Measurements from ENCODE around the gene SH2D4B. TPM values are rescaled to one million over a fixed set of nuclear protein-coding genes. Genes with fewer than 3 reads are reported as not detected.
A peak's percentile ranks its signal among the peaks of the same experiment; 100 is the strongest.

The SH2D4B gene
- polyA plus RNA-seq, 1 donor from 2014 or later = not detected

DNA sequence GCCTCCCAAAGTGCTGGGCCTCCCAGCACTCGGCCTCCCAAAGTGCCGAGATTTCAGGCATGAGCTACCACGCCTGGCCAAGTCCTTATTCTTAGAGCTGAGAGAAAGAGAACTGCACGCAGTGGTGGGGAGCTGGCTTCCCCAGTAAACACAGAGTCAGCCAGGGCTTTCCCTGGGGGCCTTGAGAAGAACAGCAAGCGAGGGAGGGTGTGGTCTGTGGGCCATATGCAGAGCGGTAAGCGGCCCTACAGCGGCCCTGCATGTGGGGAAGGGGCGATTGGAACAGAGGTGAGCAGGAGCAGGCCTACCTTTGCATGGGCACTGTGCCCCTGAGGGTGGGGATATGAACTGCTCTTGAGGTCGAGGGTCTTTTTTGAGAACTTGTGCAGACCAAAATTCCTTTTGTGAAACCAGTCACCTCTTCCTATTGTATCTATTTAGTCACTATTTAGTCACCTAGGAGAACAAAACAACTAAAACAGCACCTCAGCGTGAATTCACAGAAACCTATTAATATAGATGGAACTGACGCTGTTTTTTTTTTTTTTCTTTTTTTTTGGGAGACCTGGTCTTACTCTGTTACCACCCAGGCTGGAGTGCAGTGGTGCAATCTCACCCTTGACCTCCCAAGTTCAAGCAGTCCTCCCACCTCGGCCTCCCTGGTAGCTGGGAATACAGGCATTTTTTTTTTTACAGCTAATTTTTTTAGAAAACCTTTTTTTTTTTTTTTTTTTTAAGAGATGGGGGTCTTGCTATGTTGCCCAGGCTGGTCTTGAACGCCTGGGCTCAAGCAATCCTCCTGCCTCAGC is 36.9 kb upstream of the SH2D4B start:
- H3K36me3 Mint-ChIP-seq = peaks cover 10% of the 10 kb centered on the region
- H3K9me3 Mint-ChIP-seq = peaks cover 0 to 4% (median 0%) of the 10 kb centered on the region in 3 donors
- H3K27ac Mint-ChIP-seq = peak overlapping the region; percentile 49 to 92 (median 62)
- H3K4me1 Mint-ChIP-seq = peaks cover 43 to 53% (median 48%) of the 10 kb centered on the region in 3 donors
- peak overlapping the region; percentile 41 to 92 (median 57) for H3K4me3 Mint-ChIP-seq
- H3K27me3 Mint-ChIP-seq = no peaks in the 10 kb centered on the region

DNA sequence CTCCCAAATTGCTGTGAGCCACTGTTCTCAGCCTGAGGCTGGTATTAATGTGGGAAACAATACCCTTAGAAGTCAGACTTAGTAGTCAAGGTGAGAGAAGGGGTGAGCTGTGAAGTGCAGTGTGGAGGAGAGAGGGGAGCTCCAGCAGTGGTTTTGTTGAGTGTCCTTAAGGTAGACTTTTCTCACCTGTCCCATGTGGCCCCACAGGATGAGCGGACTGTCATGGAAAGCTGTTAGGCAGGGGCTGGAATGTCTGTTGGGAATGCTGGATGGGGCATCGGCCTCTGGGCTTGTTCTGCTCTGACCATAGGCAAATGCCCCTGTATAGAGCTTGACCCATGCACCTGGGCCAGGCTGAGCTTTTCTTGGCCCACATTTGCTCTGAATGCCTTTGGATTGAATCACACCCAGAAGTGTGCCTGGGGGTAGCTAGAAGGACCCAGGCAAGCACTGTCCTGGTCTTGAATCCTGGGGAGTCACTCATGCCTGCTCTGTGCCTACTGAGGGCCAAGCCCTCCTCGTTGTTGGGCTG is 36.3 kb upstream of the SH2D4B start:
- peaks cover 43 to 53% (median 48%) of the 10 kb centered on the region in 3 donors for H3K4me1 Mint-ChIP-seq
- H3K27me3 Mint-ChIP-seq = no peaks in the 10 kb centered on the region
- H3K4me3 Mint-ChIP-seq = peak overlapping the region in 1 of 4 donors; percentile 77
- H3K27ac Mint-ChIP-seq = peak overlapping the region; percentile 19 to 93 (median 79)
- H3K9me3 Mint-ChIP-seq = peaks cover 0 to 4% (median 0%) of the 10 kb centered on the region in 3 donors
- H3K36me3 Mint-ChIP-seq = peaks cover 5% of the 10 kb centered on the region

GRCh38 chr10:80501913-80502521 is 35.7 kb upstream of the SH2D4B start:
- Mint-ChIP-seq H3K4me3 (peak overlapping the region in 1 of 4 donors; percentile 77), H3K36me3 (no peaks in the 10 kb centered on the region), H3K27ac (peak overlapping the region; percentile 19 to 93 (median 79)), H3K9me3 (no peaks in the 10 kb centered on the region), H3K4me1 (peaks cover 41 to 53% (median 44%) of the 10 kb centered on the region in 3 donors), H3K27me3 (no peaks in the 10 kb centered on the region)

DNA sequence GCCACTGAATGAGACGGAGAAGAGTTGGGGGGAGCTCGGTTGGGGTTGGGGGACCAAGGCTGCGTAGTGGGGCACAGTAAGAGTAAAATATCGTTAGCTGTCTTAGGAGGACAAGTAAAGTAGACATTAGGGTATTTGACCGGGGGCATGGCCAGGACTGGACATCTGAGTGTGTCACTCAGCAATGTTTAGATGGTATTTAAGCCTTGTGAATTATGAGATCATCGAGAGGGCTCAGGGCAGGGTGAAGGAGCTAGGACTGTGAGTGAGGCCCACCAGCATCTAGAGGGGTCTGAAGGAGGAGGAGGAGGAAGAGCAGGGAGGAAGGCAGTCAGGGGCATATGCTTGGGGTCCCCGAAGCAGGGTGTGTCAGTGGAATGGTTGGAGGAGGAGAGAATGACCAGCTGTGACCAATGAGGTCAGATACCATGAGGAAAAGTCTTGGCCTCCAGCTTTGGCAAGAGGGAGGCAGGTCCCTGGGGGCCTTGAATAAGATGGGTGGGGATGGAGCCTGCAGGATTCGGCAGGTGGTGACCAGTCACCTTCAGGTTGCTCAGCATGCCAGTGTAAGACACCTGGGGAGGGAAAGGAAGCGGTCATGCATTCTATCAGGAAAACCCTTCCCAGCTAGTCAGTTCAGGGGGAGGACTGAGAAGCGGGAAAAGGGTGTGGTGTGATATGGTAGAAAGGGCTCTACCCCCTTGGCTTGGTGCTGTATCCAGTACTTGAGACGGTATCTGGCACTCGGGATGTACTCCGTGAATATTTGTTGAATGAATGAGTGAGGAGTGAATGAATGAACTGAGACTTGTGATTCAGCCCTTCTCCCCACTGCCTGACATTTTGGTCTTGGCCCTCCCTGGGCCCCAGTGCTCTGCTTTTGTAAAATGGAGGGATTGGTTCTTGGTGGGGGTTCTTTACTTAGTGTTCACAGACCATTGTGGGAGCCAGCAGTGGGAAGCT is 34.8 kb upstream of the SH2D4B start:
- H3K36me3 Mint-ChIP-seq = no peaks in the 10 kb centered on the region
- H3K27me3 Mint-ChIP-seq = no peaks in the 10 kb centered on the region
- peaks cover 40 to 53% (median 43%) of the 10 kb centered on the region in 3 donors for H3K4me1 Mint-ChIP-seq
- H3K27ac Mint-ChIP-seq = peak overlapping the region in 2 of 3 donors; percentile 40 to 89
- no peaks in the 10 kb centered on the region for H3K9me3 Mint-ChIP-seq
- H3K4me3 Mint-ChIP-seq = peak overlapping the region in 1 of 4 donors; percentile 33

DNA sequence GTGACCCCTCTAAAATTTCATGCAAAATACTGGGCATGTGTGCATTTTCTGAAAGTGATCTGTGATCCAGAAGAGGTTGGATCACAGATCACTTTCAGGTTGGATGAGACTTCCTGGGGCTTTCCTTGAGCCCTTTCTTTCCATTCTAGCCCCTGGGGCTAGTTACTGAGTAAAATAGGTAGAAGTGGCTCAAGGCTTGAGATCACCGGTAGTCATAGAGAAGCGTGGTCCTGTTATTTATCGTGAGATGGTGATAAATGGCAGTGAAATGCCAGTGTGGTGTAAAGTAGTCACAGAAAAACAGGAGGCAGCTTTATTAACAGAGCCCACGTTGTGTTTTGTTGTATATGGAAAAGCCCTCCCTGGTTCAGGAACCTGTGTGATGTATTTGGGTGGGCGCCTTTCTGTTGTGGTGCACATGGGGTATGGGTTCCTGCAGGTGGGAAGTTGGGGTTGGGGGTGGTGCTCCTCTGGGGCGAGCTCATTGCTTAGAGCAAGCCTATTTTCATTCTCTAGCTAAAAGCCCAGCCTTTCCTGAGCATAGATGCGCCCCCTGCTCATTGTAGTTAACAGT is 34.0 kb upstream of the SH2D4B start:
- Mint-ChIP-seq H3K36me3 (peaks cover 2% of the 10 kb centered on the region), H3K4me1 (peaks cover 39 to 51% (median 43%) of the 10 kb centered on the region in 3 donors), H3K27me3 (no peaks in the 10 kb centered on the region), H3K27ac (peak overlapping the region; percentile 14 to 89 (median 40)), H3K9me3 (no peaks in the 10 kb centered on the region), H3K4me3 (peak overlapping the region in 2 of 4 donors; percentile 33 to 56)

DNA sequence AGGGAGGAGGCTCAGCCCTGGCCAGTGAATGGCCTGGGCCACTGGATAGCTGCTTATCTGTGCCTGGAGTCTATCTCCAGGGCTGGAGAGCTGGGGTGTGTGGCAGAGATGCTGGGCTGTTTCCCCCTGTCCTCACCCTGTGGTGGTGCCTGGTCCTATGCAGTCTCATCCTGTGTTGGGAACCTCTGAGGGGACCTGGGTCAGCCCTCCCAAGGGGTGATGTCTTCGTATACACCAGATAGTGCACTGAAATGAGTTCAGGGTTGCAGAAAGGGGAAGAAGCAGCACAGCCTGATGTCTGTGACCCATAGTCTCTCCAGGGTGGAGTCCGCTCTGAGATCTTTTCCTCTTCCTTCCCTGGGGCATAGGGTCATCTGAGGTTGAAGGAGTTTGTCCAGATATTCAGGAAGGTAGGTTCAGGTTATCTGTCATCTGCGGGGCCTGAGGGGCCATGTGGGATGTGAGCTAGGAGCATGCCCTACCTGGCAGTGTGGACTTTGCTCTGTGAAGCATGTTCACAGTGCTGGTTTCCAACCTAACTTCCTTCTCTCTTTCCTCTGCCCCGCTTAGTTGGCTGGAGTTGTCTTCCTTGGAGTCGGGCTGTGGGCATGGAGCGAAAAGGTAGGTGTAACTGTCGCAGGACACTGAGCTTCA is 33.4 kb upstream of the SH2D4B start:
- H3K9me3 Mint-ChIP-seq = no peaks in the 10 kb centered on the region
- H3K27me3 Mint-ChIP-seq = no peaks in the 10 kb centered on the region
- peak overlapping the region; percentile 14 to 89 (median 39) for H3K27ac Mint-ChIP-seq
- H3K4me1 Mint-ChIP-seq = peaks cover 34 to 47% (median 43%) of the 10 kb centered on the region in 3 donors
- H3K36me3 Mint-ChIP-seq = peaks cover 2% of the 10 kb centered on the region
- H3K4me3 Mint-ChIP-seq = peak overlapping the region in 2 of 4 donors; percentile 7

DNA sequence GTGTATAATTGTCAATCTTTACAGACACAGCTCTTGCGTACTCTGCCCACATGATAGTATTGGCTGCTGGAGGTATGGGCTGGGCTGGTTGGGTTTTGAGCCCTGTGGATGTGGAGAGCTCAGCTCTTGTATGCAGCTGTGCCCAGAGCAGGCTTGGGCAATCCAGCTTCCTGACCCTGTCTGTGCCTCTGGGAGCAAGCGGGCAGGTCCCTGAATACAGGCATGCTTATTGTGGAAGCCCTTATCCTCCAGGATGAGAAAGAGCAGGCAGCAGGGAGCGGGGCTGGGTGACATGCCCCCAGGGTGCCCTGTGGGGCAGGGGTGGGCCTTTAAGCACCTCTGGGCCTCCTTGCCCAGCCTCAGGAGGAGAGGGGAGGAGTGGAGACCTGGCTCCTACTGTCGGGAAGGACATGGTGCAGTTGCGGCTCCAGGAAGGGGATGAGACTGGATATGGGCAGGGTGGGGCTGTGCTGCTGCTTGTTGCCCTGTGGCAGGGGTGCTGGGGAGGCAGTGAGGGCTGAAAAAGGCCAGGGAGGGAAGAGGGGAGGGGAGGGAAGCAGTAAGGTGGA is 32.7 kb upstream of the SH2D4B start:
- Mint-ChIP-seq H3K9me3 (no peaks in the 10 kb centered on the region), H3K27ac (peak overlapping the region; percentile 14 to 39 (median 39)), H3K4me3 (peak overlapping the region in 1 of 4 donors; percentile 17), H3K4me1 (peaks cover 29 to 40% (median 37%) of the 10 kb centered on the region in 3 donors), H3K36me3 (peaks cover 2% of the 10 kb centered on the region), H3K27me3 (no peaks in the 10 kb centered on the region)

GRCh38 chr10:80506189-80506575 is 31.5 kb upstream of the SH2D4B start:
- no peak overlapping the region for H3K27ac Mint-ChIP-seq
- peaks cover 22 to 34% (median 28%) of the 10 kb centered on the region in 3 donors for H3K4me1 Mint-ChIP-seq
- no peak overlapping the region for H3K4me3 Mint-ChIP-seq
- peaks cover 2% of the 10 kb centered on the region for H3K36me3 Mint-ChIP-seq
- H3K9me3 Mint-ChIP-seq = no peaks in the 10 kb centered on the region
- no peaks in the 10 kb centered on the region for H3K27me3 Mint-ChIP-seq

DNA sequence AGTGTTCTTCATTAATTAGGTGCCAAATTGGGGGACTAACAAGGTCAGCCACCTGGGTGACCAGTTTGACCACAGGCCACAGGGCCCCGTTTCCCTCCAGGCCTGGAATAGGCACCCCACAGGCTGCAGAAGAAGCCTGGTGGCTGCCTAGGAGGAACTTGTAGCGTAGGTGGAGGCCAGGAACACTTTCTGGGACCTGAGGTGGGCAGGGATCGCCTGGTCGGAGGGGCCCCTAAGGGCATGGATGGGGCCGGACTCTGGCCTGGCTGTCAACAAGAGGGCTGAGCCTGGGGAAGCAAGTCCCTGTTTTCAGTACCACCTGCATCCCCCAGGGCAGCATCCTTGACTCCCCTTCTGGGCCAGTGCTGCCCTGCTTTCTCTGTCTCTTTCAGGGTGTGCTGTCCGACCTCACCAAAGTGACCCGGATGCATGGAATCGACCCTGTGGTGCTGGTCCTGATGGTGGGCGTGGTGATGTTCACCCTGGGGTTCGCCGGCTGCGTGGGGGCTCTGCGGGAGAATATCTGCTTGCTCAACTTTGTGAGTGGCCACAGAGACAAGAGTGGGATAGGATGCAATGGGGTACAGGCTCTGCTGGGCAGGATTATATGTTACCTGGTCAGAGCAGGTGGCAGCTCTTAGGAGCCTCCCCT is 30.7 kb upstream of the SH2D4B start:
- Mint-ChIP-seq H3K27ac (peak overlapping the region in 1 of 3 donors; percentile 25), H3K4me1 (peaks cover 19 to 29% (median 20%) of the 10 kb centered on the region in 3 donors), H3K27me3 (no peaks in the 10 kb centered on the region), H3K4me3 (no peak overlapping the region), H3K9me3 (no peaks in the 10 kb centered on the region), H3K36me3 (peaks cover 2% of the 10 kb centered on the region)

DNA sequence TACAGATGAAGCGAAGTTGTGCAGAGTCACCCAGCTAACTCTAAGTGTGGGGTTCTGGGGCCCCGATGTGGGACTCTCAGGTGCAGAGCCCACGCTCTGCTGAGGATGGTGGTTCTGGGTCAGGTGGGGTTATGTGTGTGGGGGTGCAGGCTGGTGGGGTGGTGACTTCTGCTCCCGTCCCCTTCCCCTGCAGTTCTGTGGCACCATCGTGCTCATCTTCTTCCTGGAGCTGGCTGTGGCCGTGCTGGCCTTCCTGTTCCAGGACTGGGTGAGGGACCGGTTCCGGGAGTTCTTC is 28.6 kb upstream of the SH2D4B start:
- no peaks in the 10 kb centered on the region for H3K27me3 Mint-ChIP-seq
- H3K4me1 Mint-ChIP-seq = peaks cover 5 to 11% (median 9%) of the 10 kb centered on the region in 3 donors
- no peak overlapping the region for H3K4me3 Mint-ChIP-seq
- peaks cover 2% of the 10 kb centered on the region for H3K36me3 Mint-ChIP-seq
- H3K27ac Mint-ChIP-seq = peak overlapping the region in 1 of 3 donors; percentile 23
- no peaks in the 10 kb centered on the region for H3K9me3 Mint-ChIP-seq

DNA sequence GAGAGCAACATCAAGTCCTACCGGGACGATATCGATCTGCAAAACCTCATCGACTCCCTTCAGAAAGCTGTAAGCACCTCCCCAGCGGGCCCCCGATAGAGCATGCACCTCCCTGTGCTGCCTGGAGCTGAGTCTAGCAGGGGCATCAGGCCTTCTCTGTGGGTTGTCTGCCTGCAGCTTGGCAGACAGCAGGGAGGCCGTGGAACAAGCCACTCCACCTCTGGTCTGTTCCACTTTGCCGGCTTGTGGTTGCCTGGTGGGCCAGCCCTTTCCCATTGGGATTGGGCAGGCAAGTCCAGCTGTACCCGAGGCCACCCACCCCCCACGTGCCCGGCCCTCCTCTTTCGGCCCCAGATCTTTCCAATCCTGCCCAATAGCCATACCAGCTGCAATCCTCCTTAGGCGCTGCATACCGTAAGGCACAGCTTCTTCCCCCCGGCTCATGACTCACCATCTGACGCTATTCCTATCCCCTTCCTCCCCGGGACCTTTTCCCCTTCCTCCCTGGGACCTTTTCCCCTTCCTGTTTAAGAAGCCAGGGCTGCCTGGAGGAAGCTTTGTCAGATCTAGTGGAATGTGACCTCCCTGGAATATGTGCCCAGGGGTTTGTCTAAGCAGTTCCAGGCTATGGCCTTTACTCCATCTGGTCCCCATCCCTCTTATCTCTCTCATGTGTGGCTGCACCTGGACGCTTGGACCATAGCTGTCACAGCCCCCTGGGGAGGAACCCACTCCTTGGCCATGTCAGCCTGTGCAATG is 28.1 kb upstream of the SH2D4B start:
- Mint-ChIP-seq H3K9me3 (no peaks in the 10 kb centered on the region), H3K27ac (no peak overlapping the region), H3K4me1 (peaks cover under 1 to 5% (median 4%) of the 10 kb centered on the region in 3 donors), H3K4me3 (no peak overlapping the region), H3K36me3 (peaks cover 2% of the 10 kb centered on the region), H3K27me3 (no peaks in the 10 kb centered on the region)

DNA sequence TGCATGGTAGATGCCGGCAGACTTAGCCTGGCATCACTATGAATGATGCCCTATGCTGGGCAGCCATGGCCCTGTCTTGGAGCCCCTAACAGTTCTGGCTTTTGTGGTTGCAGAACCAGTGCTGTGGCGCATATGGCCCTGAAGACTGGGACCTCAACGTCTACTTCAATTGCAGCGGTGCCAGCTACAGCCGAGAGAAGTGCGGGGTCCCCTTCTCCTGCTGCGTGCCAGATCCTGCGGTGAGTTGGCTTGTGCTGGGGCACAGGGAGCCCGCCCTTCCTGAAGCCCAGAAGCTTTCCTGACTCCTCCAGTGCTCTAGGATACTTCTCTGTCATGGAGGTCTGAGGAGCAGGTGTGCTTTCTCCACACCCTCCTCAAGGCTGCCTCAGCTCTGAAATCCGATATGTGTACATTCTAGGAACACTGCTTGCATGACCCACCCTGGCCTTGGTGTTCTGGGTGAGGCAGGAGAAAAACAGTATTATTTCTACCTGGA is 25.6 kb upstream of the SH2D4B start:
- Mint-ChIP-seq H3K9me3 (no peaks in the 10 kb centered on the region), H3K4me1 (peaks cover 1 to 3% (median 2%) of the 10 kb centered on the region in 3 donors), H3K27me3 (no peaks in the 10 kb centered on the region), H3K27ac (no peak overlapping the region), H3K36me3 (peaks cover 3% of the 10 kb centered on the region), H3K4me3 (no peak overlapping the region)
